T47D (cell line): Measurements from ENCODE around the gene MEGF11.

Experiments used
- DNase-seq, 2 experiments: peaks; one replicate each; pipeline versions ENCODE4 v3.0.0 to v3.0.0-alpha.2; 2011 to 2012; ENCODE audit warnings: low read depth in 1 of 2, low spot score in 1 of 2
- JUND ChIP-seq: IDR thresholded peaks from 2 replicates; pipeline ENCODE4 v1.6.1; 2012; ENCODE audit warnings: low read depth
- in situ Hi-C: cut with HindIII; loops from 2 replicates; pipeline ENCODE4 v1.10.0; 2016; ENCODE audit warnings: low sequenced_read_pairs, low pct_unique_long_range_greater_than_20kb

Gene MEGF11

GRCh38 chr15:66025015-66025452 lies 228.5 kb downstream of the MEGF11 start:
- in situ Hi-C loops: no loop called here
- no peak for TF ChIP-seq JUND
- DNase-seq: no peak

GRCh38 chr15:66024116-66024515 lies 229.4 kb downstream of the MEGF11 start:
- in situ Hi-C loops: no loop called here
- no peak for TF ChIP-seq JUND
- no peak for DNase-seq

- no peak for DNase-seq
- in situ Hi-C loops: no loop called here
- TF ChIP-seq JUND: no peak
Measured at GRCh38 chr15:66023311-66023972, 230.1 kb downstream of the MEGF11 start.

- in situ Hi-C loops: no loop called here
Measured at GRCh38 chr15:66022163-66022525, 231.4 kb downstream of the MEGF11 start.

GRCh38 chr15:66021496-66022162 lies 231.9 kb downstream of the MEGF11 start:
- no peak for DNase-seq
- in situ Hi-C loops: no loop called here
- no peak for TF ChIP-seq JUND

More at GRCh38 chr15:66022163-66022525, 231.4 kb downstream of the MEGF11 start:
- no peak for TF ChIP-seq JUND
- DNase-seq: no peak

GRCh38 chr15:66019826-66020398 lies 233.6 kb downstream of the MEGF11 start:
- no peak for TF ChIP-seq JUND
- in situ Hi-C loops: no loop called here
- no peak for DNase-seq

- DNase-seq: no peak
- no peak for TF ChIP-seq JUND
- in situ Hi-C loops: no loop called here
Measured at GRCh38 chr15:66019368-66019767, 234.2 kb downstream of the MEGF11 start.

GRCh38 chr15:66018488-66018797 lies 235.1 kb downstream of the MEGF11 start:
- in situ Hi-C loops: no loop called here
- TF ChIP-seq JUND: no peak
- no peak for DNase-seq

GRCh38 chr15:66017792-66018487 lies 235.6 kb downstream of the MEGF11 start:
- in situ Hi-C loops: no loop called here
- no peak for DNase-seq
- TF ChIP-seq JUND: no peak

- TF ChIP-seq JUND: no peak
- DNase-seq: no peak
- in situ Hi-C loops: no loop called here
Measured at GRCh38 chr15:66017000-66017399, 236.6 kb downstream of the MEGF11 start.

- in situ Hi-C loops: no loop called here
- TF ChIP-seq JUND: no peak
- DNase-seq: no peak
Measured at GRCh38 chr15:66016199-66016598, 237.4 kb downstream of the MEGF11 start.

GRCh38 chr15:66014635-66015182 lies 238.8 kb downstream of the MEGF11 start:
- no peak for TF ChIP-seq JUND
- DNase-seq: no peak
- in situ Hi-C loops: no loop called here

- no peak for DNase-seq
- no peak for TF ChIP-seq JUND
- in situ Hi-C loops: no loop called here
Measured at GRCh38 chr15:66014022-66014421, 239.5 kb downstream of the MEGF11 start.
